GM13976 (cell line): ENCODE results near the gene DSCAML1.

Experiments
- DNase-seq: peaks from one replicate; pipeline ENCODE4 v3.0.0; 2012; ENCODE audit warnings: low spot score
- CTCF ChIP-seq: IDR thresholded peaks from 2 replicates; pipeline ENCODE4 v1.5.1; 2012; ENCODE audit warnings: borderline replicate concordance, mild to moderate bottlenecking; ENCODE audit not compliant: insufficient read depth; ENCODE audit errors: extremely low read depth, missing control alignments, control extremely low read depth
- in situ Hi-C: fragments of 300-500 bp; cut with MboI; formaldehyde crosslinking; loops from one replicate; pipeline ENCODE4 v1.12.0; 2022; ENCODE audit warnings: low sequenced_read_pairs, mixed read lengths, inconsistent platforms; ENCODE audit not compliant: unreplicated experiment

DSCAML1 gene

GRCh38 chr11:117794772-117795629, 2.0 kb downstream of the DSCAML1 start:
- in situ Hi-C loops, result no loop called here
- DNase-seq, result no peak
- TF ChIP-seq CTCF, result no peak

- TF ChIP-seq CTCF, result no peak
- in situ Hi-C loops, result no loop called here
- DNase-seq, result no peak
Measured at GRCh38 chr11:117794135-117794534, 2.9 kb downstream of the DSCAML1 start.

- no peak for DNase-seq
- no peak for TF ChIP-seq CTCF
- in situ Hi-C loops, result no loop called here
Measured at GRCh38 chr11:117793583-117793982, 3.4 kb downstream of the DSCAML1 start.

GRCh38 chr11:117792992-117793391, 4.0 kb downstream of the DSCAML1 start:
- TF ChIP-seq CTCF, result no peak
- no peak for DNase-seq
- in situ Hi-C loops, result no loop called here

GRCh38 chr11:117792241-117792640, 4.8 kb downstream of the DSCAML1 start:
- DNase-seq, result no peak
- TF ChIP-seq CTCF, result no peak
- in situ Hi-C loops, result no loop called here

GRCh38 chr11:117790279-117790678, 6.7 kb downstream of the DSCAML1 start:
- DNase-seq, result no peak
- no peak for TF ChIP-seq CTCF
- in situ Hi-C loops, result no loop called here

- TF ChIP-seq CTCF, result no peak
- no peak for DNase-seq
- in situ Hi-C loops, result no loop called here
Measured at GRCh38 chr11:117789241-117789640, 7.8 kb downstream of the DSCAML1 start.
